GM19043 (cell line): ENCODE results near the gene SCART1.
"Not testable (repeated sequence)": the region's sequence is repeated elsewhere in the genome, so short reads cannot be mapped to it uniquely, and the experiment has no call there.

ENCODE experiments used
- ATAC-seq: cut with Tn5 transposase; IDR thresholded peaks from one replicate; pipeline ENCODE4 v1.9.1; 2021; ENCODE audit warnings: low read depth; ENCODE audit not compliant: unreplicated experiment

Gene SCART1

GRCh38 chr10:133467286-133467911 lies 13.7 kb downstream of the SCART1 start:
- no peak for ATAC-seq

DNA sequence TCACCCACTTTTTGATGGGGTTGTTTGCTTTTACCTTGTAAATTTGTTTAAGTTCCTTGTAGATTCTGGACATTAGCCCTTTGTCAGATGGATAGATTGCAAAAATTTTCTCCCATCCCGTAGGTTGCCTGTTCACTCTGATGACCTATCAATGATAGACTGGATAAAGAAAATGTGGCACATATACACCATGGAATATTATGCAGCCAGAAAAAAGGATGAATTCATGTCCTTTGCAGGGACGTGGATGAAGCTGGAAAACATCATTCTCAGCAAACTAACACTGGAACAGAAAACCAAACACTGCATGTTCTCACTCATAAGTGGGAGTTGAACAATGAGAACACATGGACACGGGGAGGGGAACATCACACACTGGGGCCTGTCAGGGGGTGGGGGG lies 15.5 kb downstream of the SCART1 start:
- not testable (repeated sequence) for ATAC-seq

DNA sequence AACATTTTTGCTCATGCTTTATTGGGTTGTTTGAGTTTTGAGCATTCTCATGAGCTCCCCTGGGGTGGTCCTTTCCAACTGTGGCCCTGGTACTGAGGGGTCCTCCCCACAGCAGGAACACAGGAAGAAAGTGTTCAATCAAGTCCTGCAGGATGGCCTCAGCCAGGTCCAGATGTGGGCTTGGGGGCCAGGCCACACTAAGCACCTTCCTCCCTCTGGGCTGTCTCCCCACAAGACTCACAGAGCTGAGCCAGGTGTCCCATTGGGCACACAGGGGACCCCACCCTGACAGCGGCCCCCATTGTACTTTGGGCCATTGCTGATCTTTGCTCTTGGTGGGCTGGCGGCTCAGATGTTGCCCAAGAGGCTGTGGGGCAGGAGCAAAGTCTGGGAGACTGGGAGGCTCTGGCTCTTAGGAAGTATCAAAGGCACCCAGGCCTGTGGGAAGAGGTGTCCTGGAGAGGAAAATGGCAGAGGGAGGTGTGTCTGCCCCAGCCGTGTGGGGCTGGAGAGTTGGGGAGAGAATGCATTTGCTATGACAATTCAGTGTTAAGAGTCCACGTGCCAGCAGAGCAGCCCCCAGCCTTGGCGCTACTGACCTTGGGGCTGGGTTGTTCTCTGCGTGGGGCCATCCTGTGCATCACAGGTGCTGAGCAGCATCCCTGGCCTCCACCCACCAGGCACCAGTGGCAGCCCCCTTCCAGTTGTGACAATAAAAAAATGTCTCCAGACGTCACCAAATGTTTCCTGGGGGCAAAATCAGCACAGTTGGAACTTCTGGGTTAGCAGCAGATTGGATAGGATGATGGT lies 17.8 kb downstream of the SCART1 start:
- no peak for ATAC-seq

DNA sequence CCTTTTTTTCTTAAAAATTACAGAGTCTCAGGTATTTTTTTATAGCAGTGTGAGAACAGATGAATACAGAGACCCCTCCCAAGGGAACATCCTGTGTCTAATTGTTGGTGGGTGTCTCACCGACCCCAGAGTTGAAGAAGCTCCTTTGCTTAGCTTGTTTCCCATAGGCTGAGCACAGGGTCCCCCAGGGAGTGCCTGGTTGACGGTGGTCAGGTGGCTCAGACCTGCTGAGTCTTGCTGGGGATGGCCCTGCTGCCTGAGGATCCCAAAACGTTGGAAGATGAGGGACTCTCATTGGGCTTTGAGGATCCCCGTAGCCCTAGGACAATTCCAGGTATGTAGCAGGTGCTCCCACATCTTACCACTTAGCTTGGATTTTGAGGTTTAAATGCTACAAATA lies 19.5 kb downstream of the SCART1 start:
- no peak for ATAC-seq

DNA sequence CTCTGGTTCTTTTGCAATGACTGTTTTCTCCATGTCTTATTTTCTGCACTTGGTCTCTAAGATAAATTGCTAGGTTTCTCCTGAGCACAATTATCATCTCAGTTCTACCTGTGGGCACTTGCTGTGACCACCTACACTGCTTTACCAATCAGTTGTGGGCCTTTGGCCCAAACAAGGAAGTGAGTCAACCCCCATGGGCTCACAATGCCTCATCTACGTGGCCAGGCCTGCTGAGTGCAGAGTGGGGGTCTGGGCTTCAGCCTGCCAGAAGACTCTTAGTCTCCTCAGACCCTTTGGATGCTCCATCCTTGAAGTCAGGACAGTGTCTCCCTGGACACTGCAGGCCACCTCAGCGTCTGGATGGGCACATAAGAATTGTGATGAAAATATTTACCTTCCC lies 20.3 kb downstream of the SCART1 start:
- ATAC-seq: no peak

DNA sequence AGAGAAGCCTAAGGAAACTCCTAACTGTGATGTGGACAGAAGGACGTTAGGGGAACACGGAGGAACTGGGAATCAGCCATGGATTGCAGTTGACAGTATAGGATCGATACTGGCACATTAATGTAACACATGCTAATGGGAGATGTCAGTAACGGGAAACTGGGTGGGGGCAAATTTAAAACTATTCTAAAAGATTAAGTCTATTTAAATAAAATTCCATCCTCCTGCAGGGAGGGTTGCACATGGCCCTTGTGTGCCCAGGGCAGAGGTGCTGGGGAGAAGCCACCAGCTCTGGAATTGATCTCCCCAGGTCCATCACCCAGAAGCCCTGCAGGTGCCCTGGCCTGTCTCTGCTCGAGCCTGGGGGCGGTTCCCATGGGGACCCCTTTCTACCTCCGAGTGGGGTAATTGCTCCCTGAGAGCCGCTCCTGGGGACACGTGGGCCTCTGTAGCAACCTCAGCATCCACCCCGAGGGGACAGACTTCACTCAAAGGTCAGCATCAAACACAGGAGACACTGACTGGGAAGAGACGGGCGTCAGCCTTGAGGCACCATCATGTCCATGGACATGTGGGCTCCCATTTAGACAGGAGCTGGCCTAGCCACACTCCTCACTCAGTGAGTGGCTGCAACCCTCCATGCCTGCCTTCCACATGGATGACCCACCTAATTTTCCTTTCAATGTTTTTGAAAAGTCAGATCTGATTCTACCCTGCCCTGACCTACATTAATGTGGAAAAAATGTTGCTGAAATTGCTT lies 21.1 kb downstream of the SCART1 start:
- ATAC-seq: no peak

DNA sequence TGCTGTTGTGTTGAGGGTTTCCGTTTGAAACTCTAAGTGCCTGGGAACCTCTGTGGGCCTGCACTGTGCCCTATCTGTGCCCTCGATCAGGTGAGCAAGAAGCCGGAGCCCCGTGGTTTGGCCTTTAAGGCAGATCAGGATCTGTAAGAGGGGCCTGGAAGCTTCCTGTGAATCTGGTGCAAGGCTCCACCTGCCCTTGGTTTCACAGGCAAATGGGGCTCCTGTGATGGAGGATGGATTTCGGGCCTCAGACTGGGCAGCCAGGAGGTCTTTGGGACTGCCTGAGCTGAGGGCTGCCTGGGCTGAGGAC lies 21.6 kb downstream of the SCART1 start:
- ATAC-seq: no peak

GRCh38 chr10:133475821-133476640 lies 22.3 kb downstream of the SCART1 start:
- ATAC-seq: no peak

DNA sequence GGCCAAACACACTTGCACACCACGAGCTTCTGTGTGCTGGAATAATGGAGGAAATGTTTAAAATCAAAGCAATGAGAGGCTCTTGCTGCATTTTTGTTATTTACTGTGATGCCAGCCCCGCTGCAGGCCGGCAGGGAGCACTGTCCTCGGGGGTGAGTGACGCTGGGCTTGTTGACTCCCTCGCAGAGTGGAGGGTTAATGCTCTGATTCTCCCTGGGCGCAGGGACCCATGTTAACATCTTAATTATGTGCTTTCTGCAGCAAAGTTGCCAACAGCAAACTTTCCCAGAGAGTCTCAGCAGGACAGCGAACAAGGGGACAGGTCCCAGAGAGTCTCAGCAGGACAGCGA lies 22.9 kb downstream of the SCART1 start:
- ATAC-seq: no peak

- no peak for ATAC-seq
Measured at GRCh38 chr10:133481086-133481643, 27.4 kb downstream of the SCART1 start.

DNA sequence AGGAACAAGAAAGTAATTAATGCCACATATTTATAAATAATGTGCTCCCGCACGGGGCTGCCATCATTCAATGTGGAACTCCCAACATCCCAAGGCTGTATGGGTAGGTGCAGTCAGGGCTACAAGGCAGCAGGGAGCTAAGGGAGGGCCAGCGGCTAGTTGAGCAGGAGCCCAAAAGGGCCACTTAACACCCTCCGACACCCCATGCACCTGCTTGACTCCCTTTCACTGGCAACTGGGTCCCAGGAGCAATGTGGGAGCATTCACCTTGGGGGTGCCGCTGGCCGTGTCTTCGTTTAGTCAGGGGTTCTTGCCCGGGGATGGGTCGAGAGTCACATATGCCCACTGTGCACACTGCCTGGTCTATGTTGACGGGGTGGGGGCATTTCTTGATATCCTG lies 27.9 kb downstream of the SCART1 start:
- no peak for ATAC-seq

GRCh38 chr10:133484818-133485217 lies 31.1 kb downstream of the SCART1 start:
- no peak for ATAC-seq

DNA sequence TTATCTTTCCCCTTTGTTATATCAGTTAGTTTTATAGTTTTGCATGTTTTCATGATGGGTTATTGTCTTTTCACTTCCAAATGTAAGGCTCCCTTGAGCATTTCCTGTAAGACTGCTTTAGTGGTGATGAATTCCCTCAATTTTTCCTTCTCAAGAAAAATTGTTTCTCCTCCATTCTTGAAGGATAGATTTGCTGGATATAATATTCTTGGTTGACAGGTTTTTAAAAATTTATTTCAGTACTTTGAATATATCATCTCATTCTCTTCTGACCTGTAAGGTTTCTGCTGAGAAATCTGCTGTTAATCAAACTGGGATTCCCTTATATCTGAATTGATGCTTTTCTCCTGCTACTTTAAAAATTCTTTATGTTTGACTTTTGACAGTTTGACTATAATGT lies 33.3 kb downstream of the SCART1 start:
- ATAC-seq: no peak

DNA sequence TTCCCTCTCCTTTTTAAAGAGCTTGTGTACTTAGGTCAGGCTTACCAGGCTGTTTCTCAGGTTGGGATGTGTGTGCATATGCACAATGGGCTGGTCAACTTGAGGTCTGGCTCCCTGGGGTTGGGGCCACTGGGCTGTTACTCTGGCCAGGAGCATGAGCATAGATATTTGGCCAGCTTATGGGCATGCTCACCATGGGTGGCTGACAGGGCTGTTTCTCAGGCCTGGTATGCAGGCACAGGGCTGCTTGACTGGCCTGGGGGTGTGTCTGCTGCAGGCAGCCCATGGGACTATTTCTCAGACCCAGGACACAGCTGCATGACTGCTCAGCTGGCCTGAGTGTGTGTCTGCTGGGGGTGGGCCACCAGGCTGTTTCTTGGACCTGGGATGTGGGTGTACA lies 34.6 kb downstream of the SCART1 start:
- no peak for ATAC-seq

- ATAC-seq: no peak
Measured at GRCh38 chr10:133489816-133490588, 36.3 kb downstream of the SCART1 start.

GRCh38 chr10:133493562-133493961 lies 39.8 kb downstream of the SCART1 start:
- ATAC-seq: not testable (repeated sequence)

DNA sequence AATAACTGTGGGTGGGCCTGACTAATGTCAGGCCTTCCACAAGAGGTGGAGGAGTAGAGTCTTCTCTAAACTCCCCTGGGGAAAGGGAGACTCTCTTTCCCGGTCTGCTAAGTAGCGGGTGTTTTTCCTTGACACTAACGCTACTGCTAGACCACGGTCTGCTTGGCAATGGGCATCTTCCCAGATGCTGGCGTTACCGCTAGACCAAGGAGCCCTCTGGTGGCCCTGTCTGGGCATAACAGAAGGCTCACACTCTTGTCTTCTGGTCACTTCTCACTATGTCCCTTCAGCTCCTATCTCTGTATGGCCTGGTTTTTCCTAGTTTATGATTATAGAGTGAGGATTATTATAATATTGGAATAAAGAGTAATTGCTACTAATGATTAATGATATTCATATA lies 43.6 kb downstream of the SCART1 start:
- not testable (repeated sequence) for ATAC-seq

- not testable (repeated sequence) for ATAC-seq
Measured at GRCh38 chr10:133499176-133499575, 45.4 kb downstream of the SCART1 start.

- not testable (repeated sequence) for ATAC-seq
Measured at GRCh38 chr10:133500897-133501296, 47.2 kb downstream of the SCART1 start.

GRCh38 chr10:133509700-133510099 lies 56.0 kb downstream of the SCART1 start:
- no peak for ATAC-seq
